Posterior vena cava (tissue), 2 donors: ENCODE results near the gene FIGNL2. TPM values are rescaled to one million over a fixed set of nuclear protein-coding genes. Genes with fewer than 3 reads are reported as not detected.
"Not testable (repeated sequence)": the region's sequence is repeated elsewhere in the genome, so short reads cannot be mapped to it uniquely, and the experiment has no call there.

Experiments used
- DNase-seq: peaks from one replicate; pipeline ENCODE4 v3.0.0-alpha.2; 2020; ENCODE audit warnings: low spot score
- intact Hi-C, 2 donors: fragments of 100-400 bp; cut with DNase I; formaldehyde crosslinking; loops; one replicate each; pipeline versions ENCODE4 v1.14.1 to v1.14.2; 2022 to 2023
- total RNA-seq, 2 donors: library from RNA; stranded (reverse); fragmentation: NEBNext Ultra II Directional; extraction: Animal tissue kit (Norgen Biotek cat#: 25700); gene quantifications; one replicate each; pipeline ENCODE4 v1.2.1, GENCODE V29; 2021
- donor health status: DM: yes; HTN: yes; CAD: no.
- donor health status: DM: yes; HTN: yes; CAD: no.

The FIGNL2 gene
- total RNA-seq, 2 donors from 2014 or later = 0.60 to 1.0 TPM

DNA sequence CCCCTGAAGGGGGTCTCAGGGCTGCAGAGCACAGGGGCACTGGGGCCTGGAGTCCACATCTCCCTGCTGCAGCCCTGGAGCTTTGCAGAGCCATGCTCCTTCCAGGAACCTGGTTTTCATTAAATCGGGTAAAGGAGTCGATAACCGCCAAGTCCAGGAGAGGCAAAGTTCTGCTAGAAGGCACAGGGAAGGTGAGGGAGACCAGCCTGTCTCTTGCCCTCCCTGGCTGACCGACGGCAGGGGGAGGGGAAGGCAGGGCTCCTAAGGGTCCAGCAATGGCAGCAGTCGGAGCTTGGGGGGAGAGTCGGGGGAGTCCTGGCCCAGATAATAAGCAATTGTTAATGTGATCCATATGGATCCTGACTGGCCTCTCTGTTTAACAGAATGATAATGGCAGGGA is 3.0 kb downstream of the FIGNL2 start:
- intact Hi-C loops = loop anchor here in 1 of 2 donors (5.0 kb wide), 1 partner anchor 912 kb away; no protein-coding TSS in a partner anchor
- DNase-seq = no peak

DNA sequence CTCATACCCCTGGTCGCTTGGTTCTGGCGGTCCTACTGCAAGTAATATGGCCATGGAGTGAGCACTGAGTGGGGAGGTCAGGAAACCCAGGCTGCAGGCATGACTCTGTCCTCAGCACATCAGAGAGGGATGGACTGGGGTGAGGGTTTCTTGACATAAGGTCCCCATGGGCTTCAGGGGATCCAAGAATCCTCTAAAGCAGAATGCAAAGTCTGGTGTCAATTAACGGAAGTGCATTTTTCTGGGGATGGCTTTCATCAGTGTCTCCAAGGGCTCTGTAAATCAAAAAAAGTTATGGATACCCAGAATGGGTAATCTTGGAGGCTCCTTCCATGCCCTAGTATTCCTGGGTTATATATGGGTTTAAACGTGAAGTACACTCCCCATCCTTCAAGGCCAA is 3.7 kb downstream of the FIGNL2 start:
- DNase-seq = no peak
- intact Hi-C loops = loop anchor here in 1 of 2 donors (5.0 kb wide), 1 partner anchor 912 kb away; no protein-coding TSS in a partner anchor

GRCh38 chr12:51841727-51842126 is 6.8 kb downstream of the FIGNL2 start:
- intact Hi-C loops = no loop called here
- no peak for DNase-seq

- intact Hi-C loops = no loop called here
These were observed 7.6 kb downstream of the FIGNL2 start for GRCh38 chr12:51840966-51841365.

DNA sequence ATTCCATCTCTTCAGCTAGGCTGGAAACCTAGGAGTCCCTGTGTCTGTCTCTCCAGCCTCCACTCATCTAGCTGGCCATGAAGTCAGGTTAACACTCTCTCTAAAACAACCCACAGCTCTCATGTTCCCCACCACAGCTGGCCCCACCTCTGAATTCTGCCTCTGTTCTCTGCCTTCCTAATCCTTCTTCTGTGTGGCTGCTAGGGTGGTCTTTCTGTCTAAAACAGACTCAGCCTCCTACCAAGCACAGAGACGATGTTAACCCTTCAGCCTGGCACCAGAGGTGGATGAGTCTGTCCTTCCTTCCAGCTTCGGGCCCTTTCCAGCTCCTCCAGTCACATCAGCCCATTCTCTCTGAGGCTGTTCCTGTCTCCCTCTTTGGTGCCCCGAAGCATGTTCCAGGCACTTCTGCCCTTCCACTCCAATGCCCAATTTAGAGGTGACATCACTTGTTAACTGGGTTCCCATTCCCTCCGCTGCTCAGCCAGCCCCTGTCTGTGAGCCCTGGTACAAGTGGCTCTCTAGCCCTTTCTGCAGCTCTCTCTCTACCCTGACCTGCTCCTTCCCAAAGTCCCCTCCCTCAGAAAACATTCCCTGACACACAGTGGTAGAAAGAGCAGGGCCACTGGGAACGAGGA is 9.1 kb downstream of the FIGNL2 start:
- intact Hi-C loops = no loop called here
- no peak for DNase-seq

More at GRCh38 chr12:51840966-51841365, 7.6 kb downstream of the FIGNL2 start:
- DNase-seq = no peak

DNA sequence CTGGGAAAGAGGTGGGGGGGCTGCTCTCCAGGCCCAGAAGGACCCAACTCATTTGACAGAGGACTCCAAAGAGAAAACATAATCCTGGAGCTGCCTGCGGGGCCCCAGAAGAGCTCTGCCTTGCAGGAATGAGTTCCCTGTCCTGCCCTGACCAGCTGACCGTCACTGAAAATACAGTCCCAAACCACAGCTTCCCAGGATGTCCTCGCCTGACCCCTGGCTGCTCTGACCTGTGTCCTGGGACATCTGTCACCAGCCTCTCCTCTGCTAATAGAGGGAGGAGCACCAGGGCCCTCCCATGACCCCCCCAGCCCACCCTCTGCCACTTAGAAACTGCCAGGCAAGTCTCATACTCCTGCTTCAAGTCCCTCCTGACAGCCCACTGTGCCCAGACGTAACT is 9.8 kb downstream of the FIGNL2 start:
- intact Hi-C loops = no loop called here

GRCh38 chr12:51838036-51838435 is 10.5 kb downstream of the FIGNL2 start:
- DNase-seq = no peak
- intact Hi-C loops = no loop called here

More for the DNA sequence above, 9.8 kb downstream of the FIGNL2 start:
- DNase-seq = no peak

GRCh38 chr12:51837286-51837685 is 11.2 kb downstream of the FIGNL2 start:
- intact Hi-C loops = no loop called here
- no peak for DNase-seq

DNA sequence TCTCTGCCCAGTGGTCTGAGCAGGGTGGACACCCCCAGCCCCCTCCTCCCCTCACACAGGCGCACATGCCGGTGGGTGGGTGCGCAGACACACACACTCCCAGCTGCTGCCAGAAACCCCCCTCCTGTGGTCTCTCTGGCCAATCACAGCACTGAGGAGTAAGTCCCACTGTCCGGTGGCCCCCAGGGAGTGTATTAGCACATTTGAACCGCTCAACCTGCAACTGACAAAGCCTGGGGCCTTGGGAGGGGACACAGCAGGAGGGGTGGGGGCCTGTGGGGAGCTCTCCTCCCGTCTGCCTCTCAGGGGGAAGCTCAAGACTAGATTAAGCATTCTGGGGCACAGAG is 11.7 kb downstream of the FIGNL2 start:
- DNase-seq = no peak
- intact Hi-C loops = no loop called here

DNA sequence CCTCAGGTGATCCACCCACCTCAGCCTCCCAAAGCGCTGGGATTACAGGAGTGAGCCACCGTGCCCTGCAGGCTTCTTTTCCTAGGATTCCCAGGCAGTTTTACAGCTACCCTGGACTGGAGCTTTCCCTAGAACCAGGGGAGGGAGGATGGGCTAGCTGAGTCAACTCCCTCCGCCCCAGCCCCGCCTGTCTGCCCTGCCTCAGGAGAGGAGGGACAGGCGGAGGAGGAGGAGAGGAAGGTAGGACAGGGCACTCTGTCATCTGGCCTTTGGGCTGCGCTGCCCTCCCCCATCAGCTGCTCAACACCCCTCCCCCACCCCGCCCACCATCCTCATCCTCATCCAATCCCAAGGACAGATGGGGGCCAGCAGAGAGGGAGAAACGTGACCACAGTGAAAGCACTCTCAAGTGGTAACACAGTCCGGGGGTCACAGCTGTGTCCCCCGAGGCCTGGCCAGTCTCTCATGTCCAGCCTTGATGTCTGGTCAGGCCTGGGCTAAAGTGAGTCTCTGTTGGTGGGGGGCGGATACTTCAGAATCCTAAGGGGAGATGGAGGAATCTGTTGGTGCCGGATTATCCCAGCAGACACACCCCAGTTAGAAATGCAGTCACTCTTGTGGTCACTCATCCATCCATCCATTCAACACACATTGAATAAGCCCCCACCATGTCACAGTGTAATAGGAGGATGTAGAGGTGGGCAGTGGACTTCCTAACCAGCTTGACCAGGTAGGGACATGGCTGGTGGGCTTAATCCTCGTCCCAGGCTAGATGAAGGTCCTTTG is 12.3 kb downstream of the FIGNL2 start:
- intact Hi-C loops = no loop called here
- DNase-seq = no peak

- intact Hi-C loops = no loop called here
- no peak for DNase-seq
These were observed 14.1 kb downstream of the FIGNL2 start for GRCh38 chr12:51834411-51834810.

- intact Hi-C loops = no loop called here
These were observed 14.9 kb downstream of the FIGNL2 start for GRCh38 chr12:51833448-51834227.

DNA sequence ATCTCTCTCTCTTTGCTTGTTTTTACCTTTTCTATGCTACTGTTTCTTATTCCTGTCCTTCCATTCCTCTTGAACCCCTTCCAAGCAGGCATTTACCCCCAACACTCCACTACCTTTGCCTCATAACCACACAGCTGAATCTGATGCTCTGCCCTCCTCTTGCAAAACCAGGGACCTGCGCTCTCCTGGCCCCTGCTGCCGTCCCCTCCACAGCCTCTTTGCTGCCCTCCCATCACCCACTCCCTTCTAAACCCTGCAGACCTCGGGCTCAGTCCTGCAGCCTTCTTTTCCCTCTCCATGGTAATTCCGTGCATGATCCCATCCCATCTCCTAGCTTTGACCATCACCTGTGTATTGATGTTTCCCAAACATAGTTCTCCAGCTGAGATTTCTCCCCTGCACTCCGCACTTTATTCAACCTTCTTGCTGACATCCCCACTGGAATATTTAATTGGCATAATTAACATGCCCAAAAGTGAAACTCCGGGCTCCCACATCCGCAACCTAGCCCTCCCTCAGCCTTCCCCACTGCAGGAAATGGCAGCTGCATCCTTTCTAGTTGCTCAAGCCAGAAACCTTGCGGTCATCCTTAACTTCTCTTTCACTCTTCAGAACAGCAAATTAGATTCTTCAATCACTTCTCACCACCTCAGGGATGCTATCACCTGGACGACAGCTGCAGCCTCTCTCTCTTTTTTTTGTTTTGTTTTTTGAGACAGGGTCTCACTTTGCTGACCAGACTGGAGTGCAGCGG is 16.0 kb downstream of the FIGNL2 start:
- intact Hi-C loops = no loop called here
- no peak for DNase-seq

More at GRCh38 chr12:51833448-51834227, 14.9 kb downstream of the FIGNL2 start:
- no peak for DNase-seq

DNA sequence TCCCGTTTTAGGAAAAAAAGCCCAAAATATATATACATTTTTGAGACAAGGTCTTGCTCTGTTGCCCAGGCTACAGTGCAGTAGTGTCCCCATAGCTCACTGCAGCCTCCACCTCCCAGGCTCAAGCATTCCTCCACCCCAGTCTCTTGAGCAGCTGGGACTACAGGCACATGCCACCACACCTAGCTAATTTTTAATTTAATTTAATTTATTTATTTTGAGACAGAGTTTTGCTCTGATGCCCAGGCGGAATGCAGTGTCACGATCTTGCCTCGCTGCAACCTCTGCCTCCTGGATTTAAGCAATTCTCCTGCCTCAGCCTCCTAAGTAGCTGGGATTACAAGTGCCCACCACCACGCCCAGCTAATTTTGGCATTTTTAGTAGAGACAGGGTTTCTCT is 16.7 kb downstream of the FIGNL2 start:
- DNase-seq, intact Hi-C loops: not testable (repeated sequence)

- DNase-seq = no peak
- intact Hi-C loops = no loop called here
These were observed 18.9 kb downstream of the FIGNL2 start for GRCh38 chr12:51829641-51830040.

DNA sequence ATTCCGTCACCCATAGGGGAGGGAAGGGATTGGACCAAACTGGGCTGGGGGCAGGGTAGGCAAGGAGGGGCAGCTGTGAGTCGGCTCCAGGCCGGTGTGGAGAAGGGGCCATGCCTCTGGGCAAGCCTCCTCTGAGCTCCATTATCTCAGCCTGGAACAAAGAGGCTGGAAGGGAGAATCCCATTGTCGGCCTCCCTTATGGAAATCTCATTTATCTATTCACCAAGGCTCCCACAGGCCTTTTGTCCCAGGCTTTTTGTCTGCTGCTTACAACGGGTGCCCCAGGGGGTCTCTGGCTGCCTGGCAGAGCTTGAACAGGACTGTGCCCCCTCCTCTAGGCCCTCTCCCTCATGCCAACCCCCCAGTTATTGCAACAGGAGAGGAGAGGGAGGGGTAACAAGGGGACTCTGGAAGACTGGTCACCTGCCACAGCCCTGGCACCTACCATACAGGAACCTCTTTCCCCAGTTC is 19.5 kb downstream of the FIGNL2 start:
- intact Hi-C loops = no loop called here
- DNase-seq = no peak

GRCh38 chr12:51827925-51828818 is 20.3 kb downstream of the FIGNL2 start:
- DNase-seq = no peak
- intact Hi-C loops = no loop called here

DNA sequence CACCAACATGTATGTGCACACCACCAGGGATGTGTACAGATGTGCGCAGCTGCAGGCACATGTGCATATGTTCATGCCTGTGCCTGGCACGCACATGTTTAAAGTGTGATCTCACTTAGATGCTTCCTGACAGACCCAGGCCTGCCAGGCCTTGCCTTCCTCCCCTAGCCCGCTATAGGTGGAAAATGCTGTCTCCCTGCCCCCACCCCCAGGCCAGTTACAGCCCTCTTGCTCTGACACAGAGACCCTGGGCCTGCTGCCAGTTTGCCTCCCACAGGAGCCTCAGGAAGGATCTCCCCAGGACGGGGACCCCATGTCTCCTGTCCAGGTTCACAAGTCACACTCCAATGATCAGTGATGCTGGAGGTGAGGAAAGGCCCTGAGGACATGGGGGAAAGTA is 21.6 kb downstream of the FIGNL2 start:
- intact Hi-C loops = no loop called here
- DNase-seq = no peak
